ENCODE results near the gene CCDC106. TPM values are rescaled to one million over a fixed set of nuclear protein-coding genes. Genes with fewer than 3 reads are reported as not detected.

The CCDC106 gene
- total RNA-seq, 1 donor from 2014 or later: 12.2 TPM

GRCh38 chr19:55643887-55644176 lies 4.2 kb upstream of the CCDC106 start:
- H3K9ac ChIP-seq (ENCODE audit: low read length): peak overlapping the region; percentile 92
- peak overlapping the region; percentile 94 for H3K27ac Mint-ChIP-seq (ENCODE audit: unreplicated experiment)
- no peak for DNase-seq (ENCODE audit: low read depth)
- peaks cover 9% of the 10 kb centered on the region for H3K36me3 ChIP-seq (ENCODE audit: insufficient read depth, low read length)
- no peak for FAIRE-seq
- peaks cover 25% of the 10 kb centered on the region for H4K20me1 ChIP-seq (ENCODE audit: insufficient read depth, low read length)
- no peaks in the 10 kb centered on the region for H3K27me3 Mint-ChIP-seq (ENCODE audit: low read depth, unreplicated experiment)
- peaks cover 8% of the 10 kb centered on the region for H3K36me3 Mint-ChIP-seq (ENCODE audit: low read depth, unreplicated experiment)
- H3K4me2 ChIP-seq (ENCODE audit: low read length): peak overlapping the region; percentile 100
- H3K27ac ChIP-seq (ENCODE audit: low read depth, low read length): peak overlapping the region; percentile 41
- peaks cover 39% of the 10 kb centered on the region for H3K4me1 ChIP-seq (ENCODE audit: insufficient read depth, low read length)
- peaks cover 51% of the 10 kb centered on the region for H3K79me2 ChIP-seq (ENCODE audit: insufficient read depth, low read length)
- no peaks in the 10 kb centered on the region for H3K9me3 Mint-ChIP-seq (ENCODE audit: unreplicated experiment)
- H3K27me3 ChIP-seq (ENCODE audit: insufficient read depth, low read length): no peaks in the 10 kb centered on the region
- H3K4me3 ChIP-seq (ENCODE audit: insufficient read depth, low read depth, low read length): peak overlapping the region; percentile 87
- peak overlapping the region; percentile 97 for H3K4me3 Mint-ChIP-seq (ENCODE audit: unreplicated experiment)
- H3K4me1 Mint-ChIP-seq (ENCODE audit: low read depth, unreplicated experiment): peaks cover 18% of the 10 kb centered on the region
- TF ChIP-seq CTCF (IDR thresholded peaks at IDR 0.05; ENCODE audit: insufficient read depth, low read depth, low read length): no peak
- TF ChIP-seq EZH2 (IDR thresholded peaks at IDR 0.05; ENCODE audit: insufficient read depth, low read length): no peak
- H3K9me3 ChIP-seq (ENCODE audit: insufficient read depth, low read depth, low read length): no peaks in the 10 kb centered on the region
- no peak overlapping the region for H2AFZ ChIP-seq (ENCODE audit: low read depth, low read length)

- Histone ChIP-seq H3K9me3 (ENCODE audit: insufficient read depth, low read depth, low read length) (no peaks in the 10 kb centered on the region), H3K4me1 (ENCODE audit: insufficient read depth, low read length) (peaks cover 41% of the 10 kb centered on the region), H3K27ac (ENCODE audit: low read depth, low read length) (peak overlapping the region; percentile 41), H3K4me2 (ENCODE audit: low read length) (peak overlapping the region; percentile 100), H3K27me3 (ENCODE audit: insufficient read depth, low read length) (no peaks in the 10 kb centered on the region), H3K79me2 (ENCODE audit: insufficient read depth, low read length) (peaks cover 48% of the 10 kb centered on the region), H3K4me3 (ENCODE audit: insufficient read depth, low read depth, low read length) (peak overlapping the region; percentile 87), H2AFZ (ENCODE audit: low read depth, low read length) (no peak overlapping the region), H3K9ac (ENCODE audit: low read length) (peak overlapping the region; percentile 92), H3K36me3 (ENCODE audit: insufficient read depth, low read length) (peaks cover 9% of the 10 kb centered on the region), H4K20me1 (ENCODE audit: insufficient read depth, low read length) (peaks cover 21% of the 10 kb centered on the region)
- H3K36me3 Mint-ChIP-seq (ENCODE audit: low read depth, unreplicated experiment): peaks cover 5% of the 10 kb centered on the region
- no peak for FAIRE-seq
- TF ChIP-seq CTCF (IDR thresholded peaks at IDR 0.05; ENCODE audit: insufficient read depth, low read depth, low read length) (no peak), EZH2 (IDR thresholded peaks at IDR 0.05; ENCODE audit: insufficient read depth, low read length) (no peak)
- H3K4me3 Mint-ChIP-seq (ENCODE audit: unreplicated experiment): peak overlapping the region; percentile 97
- no peaks in the 10 kb centered on the region for H3K9me3 Mint-ChIP-seq (ENCODE audit: unreplicated experiment)
- H3K4me1 Mint-ChIP-seq (ENCODE audit: low read depth, unreplicated experiment): peaks cover 15% of the 10 kb centered on the region
- H3K27ac Mint-ChIP-seq (ENCODE audit: unreplicated experiment): peak overlapping the region; percentile 94
- no peak for DNase-seq (ENCODE audit: low read depth)
- no peaks in the 10 kb centered on the region for H3K27me3 Mint-ChIP-seq (ENCODE audit: low read depth, unreplicated experiment)
These were observed 3.7 kb upstream of the CCDC106 start for GRCh38 chr19:55644191-55644833.

GRCh38 chr19:55644842-55645511 lies 3.0 kb upstream of the CCDC106 start:
- peaks cover 15% of the 10 kb centered on the region for H3K4me1 Mint-ChIP-seq (ENCODE audit: low read depth, unreplicated experiment)

More at GRCh38 chr19:55644842-55645511, 3.0 kb upstream of the CCDC106 start:
- H4K20me1 ChIP-seq (ENCODE audit: insufficient read depth, low read length): peaks cover 20% of the 10 kb centered on the region
- peaks cover 38% of the 10 kb centered on the region for H3K4me1 ChIP-seq (ENCODE audit: insufficient read depth, low read length)
- no peak for FAIRE-seq
- H3K9me3 Mint-ChIP-seq (ENCODE audit: unreplicated experiment): no peaks in the 10 kb centered on the region
- H3K27me3 ChIP-seq (ENCODE audit: insufficient read depth, low read length): no peaks in the 10 kb centered on the region
- H3K4me3 Mint-ChIP-seq (ENCODE audit: unreplicated experiment): peak overlapping the region; percentile 97
- no peak overlapping the region for H2AFZ ChIP-seq (ENCODE audit: low read depth, low read length)
- peak overlapping the region; percentile 92 for H3K9ac ChIP-seq (ENCODE audit: low read length)
- H3K4me3 ChIP-seq (ENCODE audit: insufficient read depth, low read depth, low read length): peak overlapping the region; percentile 87
- no peaks in the 10 kb centered on the region for H3K27me3 Mint-ChIP-seq (ENCODE audit: low read depth, unreplicated experiment)
- H3K27ac Mint-ChIP-seq (ENCODE audit: unreplicated experiment): peak overlapping the region; percentile 75
- DNase-seq (ENCODE audit: low read depth): no peak
- H3K9me3 ChIP-seq (ENCODE audit: insufficient read depth, low read depth, low read length): no peaks in the 10 kb centered on the region
- no peak overlapping the region for H3K27ac ChIP-seq (ENCODE audit: low read depth, low read length)
- TF ChIP-seq EZH2 (IDR thresholded peaks at IDR 0.05; ENCODE audit: insufficient read depth, low read length) (no peak), CTCF (IDR thresholded peaks at IDR 0.05; ENCODE audit: insufficient read depth, low read depth, low read length) (no peak)
- peaks cover 5% of the 10 kb centered on the region for H3K36me3 Mint-ChIP-seq (ENCODE audit: low read depth, unreplicated experiment)
- H3K4me2 ChIP-seq (ENCODE audit: low read length): peak overlapping the region; percentile 100
- peaks cover 9% of the 10 kb centered on the region for H3K36me3 ChIP-seq (ENCODE audit: insufficient read depth, low read length)
- peaks cover 46% of the 10 kb centered on the region for H3K79me2 ChIP-seq (ENCODE audit: insufficient read depth, low read length)
